GM12874 (cell line): ENCODE measurements around the gene ALAS1.

ENCODE experiments used
- CTCF ChIP-seq: IDR thresholded peaks from 2 replicates; pipeline ENCODE4 v1.5.1; 2011; ENCODE audit warnings: low read depth, mild to moderate bottlenecking, control low read depth, low read length, moderate library complexity; ENCODE audit not compliant: insufficient read depth

ALAS1 gene

GRCh38 chr3:52186729-52187128 is 11.2 kb upstream of the ALAS1 start:
- no peak for TF ChIP-seq CTCF

- no peak for TF ChIP-seq CTCF
Observed at GRCh38 chr3:52188556-52188955, 9.4 kb upstream of the ALAS1 start.

- TF ChIP-seq CTCF = no peak
Observed at GRCh38 chr3:52190294-52191074, 7.5 kb upstream of the ALAS1 start.

- TF ChIP-seq CTCF = no peak
Observed at GRCh38 chr3:52191663-52192062, 6.3 kb upstream of the ALAS1 start.

- TF ChIP-seq CTCF = no peak
Observed at GRCh38 chr3:52193065-52193464, 4.9 kb upstream of the ALAS1 start.

- TF ChIP-seq CTCF = no peak
Observed at GRCh38 chr3:52194485-52195290, 3.3 kb upstream of the ALAS1 start.

- no peak for TF ChIP-seq CTCF
Observed at GRCh38 chr3:52195291-52195597, 2.7 kb upstream of the ALAS1 start.
